H1 (cell line): ENCODE results near the gene RCBTB2. TPM values are rescaled to one million over a fixed set of nuclear protein-coding genes. Genes with fewer than 3 reads are reported as not detected.

Source experiments
- RBBP5 ChIP-seq: IDR thresholded peaks from 2 replicates; pipeline ENCODE4 v1.7.1; 2012; ENCODE audit warnings: low read depth, mild to moderate bottlenecking, inconsistent platforms, low read length, moderate library complexity, borderline replicate concordance
- RXRA ChIP-seq: IDR thresholded peaks from 2 replicates; pipeline ENCODE4 v1.6.1; 2011; ENCODE audit warnings: low read depth, mild to moderate bottlenecking, low read length, moderate library complexity; ENCODE audit not compliant: insufficient read depth
- polyA plus RNA-seq, 7 experiments: library from polyadenylated mRNA; depleted of rRNA in 3 of 7; stranded (reverse) in 5 of 7; unstranded in 2 of 7; fragments of >200 nt in 5 of 7; fragments of 200-250 nt in 2 of 7; gene quantifications; 1 replicate in 5 of 7; 2 replicates in 1 of 7; 4 replicates in 1 of 7; pipeline versions ENCODE4 v1.2.1 to v1.2.3, GENCODE V29; 2011 to 2013; ENCODE audit warnings: missing spikeins in 2 of 7, mixed read lengths in 2 of 7
- total RNA-seq: library from RNA; stranded (reverse); fragmentation: NEBNext Ultra II Directional; extraction: Animal tissue kit (Norgen Biotek cat#: 25700); gene quantifications from 2 replicates; pipeline ENCODE4 v1.2.1, GENCODE V29; 2021

The RCBTB2 gene
- total and polyA plus RNA-seq, 2 of the 8 experiments (the other 6 are each of a cell fraction or from before 2014, with no cell fraction given): 5.2 to 8.4 TPM

GRCh38 chr13:48502601-48503319, 30.1 kb downstream of the RCBTB2 start (continued):
- TF ChIP-seq RBBP5 (no peak), RXRA (no peak)
